Measurements from ENCODE around the gene GPLD1. TPM values are rescaled to one million over a fixed set of nuclear protein-coding genes. Genes with fewer than 3 reads are reported as not detected.
A peak's percentile ranks its signal among the peaks of the same experiment; 100 is the strongest.

The GPLD1 gene
- total RNA-seq, 1 donor, result 0.72 TPM

- no peak overlapping the region for H3K27ac ChIP-seq (ENCODE audit: low read depth, low read length)
- no peak for DNase-seq (ENCODE audit: insufficient read length, low spot score, missing footprints)
- H3K36me3 ChIP-seq (ENCODE audit: insufficient read depth, low read length), result no peaks in the 10 kb centered on the region
- no peaks in the 10 kb centered on the region for H3K9me3 ChIP-seq (ENCODE audit: low read depth, low read length)
- H4K20me1 ChIP-seq (ENCODE audit: insufficient read depth, low read length), result no peaks in the 10 kb centered on the region
- no peaks in the 10 kb centered on the region for H3K79me2 ChIP-seq (ENCODE audit: insufficient read depth, low read length)
- H3K4me1 ChIP-seq (ENCODE audit: insufficient read depth, low read length), result no peaks in the 10 kb centered on the region
- H3K4me3 ChIP-seq (ENCODE audit: insufficient read depth, low read length), result no peak overlapping the region
- H3K4me2 ChIP-seq (ENCODE audit: insufficient read depth, low read length), result no peak overlapping the region
- H3K27me3 ChIP-seq (ENCODE audit: insufficient read depth, low read length), result no peaks in the 10 kb centered on the region
- no peak overlapping the region for H2AFZ ChIP-seq (ENCODE audit: low read length)
- TF ChIP-seq CTCF (IDR thresholded peaks at IDR 0.05; ENCODE audit: extremely low read depth, low read depth, low read length), result no peak
These were observed 35.0 kb upstream of the GPLD1 start for GRCh38 chr6:24524329-24524728.

GRCh38 chr6:24522228-24523176 lies 33.1 kb upstream of the GPLD1 start:
- Histone ChIP-seq H3K4me3 (ENCODE audit: insufficient read depth, low read length) (no peak overlapping the region), H4K20me1 (ENCODE audit: insufficient read depth, low read length) (no peaks in the 10 kb centered on the region), H3K4me2 (ENCODE audit: insufficient read depth, low read length) (no peak overlapping the region), H3K9me3 (ENCODE audit: low read depth, low read length) (no peaks in the 10 kb centered on the region), H3K4me1 (ENCODE audit: insufficient read depth, low read length) (no peaks in the 10 kb centered on the region), H3K36me3 (ENCODE audit: insufficient read depth, low read length) (no peaks in the 10 kb centered on the region), H3K79me2 (ENCODE audit: insufficient read depth, low read length) (no peaks in the 10 kb centered on the region), H3K27me3 (ENCODE audit: insufficient read depth, low read length) (no peaks in the 10 kb centered on the region), H2AFZ (ENCODE audit: low read length) (peak overlapping the region; percentile 20), H3K27ac (ENCODE audit: low read depth, low read length) (no peak overlapping the region)
- TF ChIP-seq CTCF (IDR thresholded peaks at IDR 0.05; ENCODE audit: extremely low read depth, low read depth, low read length), result no peak
- no peak for DNase-seq (ENCODE audit: insufficient read length, low spot score, missing footprints)

GRCh38 chr6:24520929-24521546 lies 31.7 kb upstream of the GPLD1 start:
- TF ChIP-seq CTCF (IDR thresholded peaks at IDR 0.05; ENCODE audit: extremely low read depth, low read depth, low read length), result peak; percentile 86
- no peaks in the 10 kb centered on the region for H3K9me3 ChIP-seq (ENCODE audit: low read depth, low read length)
- no peaks in the 10 kb centered on the region for H3K36me3 ChIP-seq (ENCODE audit: insufficient read depth, low read length)
- no peak overlapping the region for H3K4me3 ChIP-seq (ENCODE audit: insufficient read depth, low read length)
- H3K27ac ChIP-seq (ENCODE audit: low read depth, low read length), result no peak overlapping the region
- no peaks in the 10 kb centered on the region for H3K4me1 ChIP-seq (ENCODE audit: insufficient read depth, low read length)
- DNase-seq (ENCODE audit: insufficient read length, low spot score, missing footprints), result peak; percentile 80
- H3K4me2 ChIP-seq (ENCODE audit: insufficient read depth, low read length), result no peak overlapping the region
- H4K20me1 ChIP-seq (ENCODE audit: insufficient read depth, low read length), result no peaks in the 10 kb centered on the region
- H3K27me3 ChIP-seq (ENCODE audit: insufficient read depth, low read length), result no peaks in the 10 kb centered on the region
- H2AFZ ChIP-seq (ENCODE audit: low read length), result peak overlapping the region; percentile 21
- no peaks in the 10 kb centered on the region for H3K79me2 ChIP-seq (ENCODE audit: insufficient read depth, low read length)
